Testis (tissue), 2 donors: ENCODE measurements around the gene PET100.

ENCODE experiments used
- CTCF ChIP-seq, 3 experiments: fragments of 450-650 bp in 2 of 3; fragments of 200-600 bp in 1 of 3; sonication (generic) in 1 of 3; IDR thresholded peaks; one replicate each; pipeline ENCODE4 v1.5.1; 2016 to 2019; ENCODE audit warnings: antibody characterized with exemption in 3 of 3, mild to moderate bottlenecking in 2 of 3, moderate library complexity in 1 of 3
- POLR2A ChIP-seq: fragments of 450-650 bp; IDR thresholded peaks from one replicate; pipeline ENCODE4 v1.6.1; 2017; ENCODE audit warnings: antibody characterized with exemption, mild to moderate bottlenecking, moderate library complexity

- TF ChIP-seq CTCF (IDR thresholded peaks at IDR 0.05) (no peak), POLR2A (no peak)
Measured at GRCh38 chr19:7636317-7636690, 6.7 kb downstream of the PET100 start.
